Mesenchymal stem cell (in vitro differentiated cells and primary cell): ENCODE results near the gene KIAA1328.

Experiments used
- DNase-seq: peaks from one replicate; pipeline ENCODE4 v3.0.0-alpha.2; 2013
- H2AFZ ChIP-seq: one replicate; pipeline ENCODE4 v1.6.1; 2013; ENCODE audit warnings: low read depth, mild to moderate bottlenecking, control low read depth, inconsistent platforms, low read length, moderate library complexity
- H2AK5ac ChIP-seq: 2 replicates; pipeline ENCODE4 v1.6.1; 2013; ENCODE audit warnings: low read length, moderate library complexity, mild to moderate bottlenecking, inconsistent platforms; ENCODE audit not compliant: severe bottlenecking
- H2BK120ac ChIP-seq: one replicate; pipeline ENCODE4 v1.6.1; 2013; ENCODE audit warnings: low read depth, mild to moderate bottlenecking, inconsistent platforms, low read length, moderate library complexity
- H2BK12ac ChIP-seq, 2 experiments: one replicate each; pipeline ENCODE4 v1.6.1; 2013; ENCODE audit warnings: inconsistent platforms in 2 of 2, low read length in 2 of 2, mild to moderate bottlenecking in 2 of 2, moderate library complexity in 2 of 2, control low read depth in 1 of 2
- H2BK15ac ChIP-seq: one replicate; pipeline ENCODE4 v1.6.1; 2013; ENCODE audit warnings: mild to moderate bottlenecking, low read depth, inconsistent platforms; ENCODE audit not compliant: poor library complexity, severe bottlenecking
- H2BK5ac ChIP-seq: 2 replicates; pipeline ENCODE4 v1.6.1; 2013; ENCODE audit warnings: low read depth, mild to moderate bottlenecking, low read length, control low read depth, inconsistent platforms; ENCODE audit not compliant: poor library complexity, severe bottlenecking
- H3K14ac ChIP-seq, 2 experiments: one replicate each; pipeline ENCODE4 v1.6.1; 2013; ENCODE audit warnings: inconsistent platforms in 2 of 2, low read length in 2 of 2, control low read depth in 1 of 2, mild to moderate bottlenecking in 1 of 2, moderate library complexity in 1 of 2
- H3K18ac ChIP-seq, 2 experiments: one replicate each; pipeline ENCODE4 v1.6.1; 2013; ENCODE audit warnings: inconsistent platforms in 2 of 2, low read length in 2 of 2, control low read depth in 1 of 2, low read depth in 1 of 2, mild to moderate bottlenecking in 1 of 2
- H3K23ac ChIP-seq, 2 experiments: one replicate each; pipeline ENCODE4 v1.6.1; 2013; ENCODE audit warnings: inconsistent platforms in 2 of 2, low read length in 2 of 2, mild to moderate bottlenecking in 2 of 2, moderate library complexity in 2 of 2, control low read depth in 1 of 2
- H3K27ac ChIP-seq: 2 replicates; pipeline ENCODE4 v1.5.1; 2013; ENCODE audit warnings: mild to moderate bottlenecking, moderate library complexity, low read length, control low read depth, inconsistent platforms; ENCODE audit not compliant: poor library complexity, severe bottlenecking
- H3K27me3 ChIP-seq, 2 experiments: 2 replicates each; pipeline versions ENCODE4 v1.6.1 to v1.7.0; 2013; ENCODE audit warnings: low read length in 2 of 2, mild to moderate bottlenecking in 2 of 2, moderate library complexity in 2 of 2, control low read depth in 1 of 2, inconsistent platforms in 1 of 2; ENCODE audit not compliant: control insufficient read depth in 1 of 2, insufficient read depth in 1 of 2
- H3K36me3 ChIP-seq, 2 experiments: 2 replicates each; pipeline versions ENCODE4 v1.6.1 to v1.7.0; 2013; ENCODE audit warnings: low read length in 2 of 2, control low read depth in 1 of 2, inconsistent platforms in 1 of 2, low read depth in 1 of 2, mild to moderate bottlenecking in 1 of 2; ENCODE audit not compliant: insufficient read depth in 2 of 2, control insufficient read depth in 1 of 2
- H3K4ac ChIP-seq, 2 experiments: one replicate each; pipeline ENCODE4 v1.6.1; 2013; ENCODE audit warnings: inconsistent platforms in 2 of 2, low read length in 2 of 2, mild to moderate bottlenecking in 2 of 2, moderate library complexity in 2 of 2, control low read depth in 1 of 2, low read depth in 1 of 2
- H3K4me1 ChIP-seq: 2 replicates; pipeline ENCODE4 v1.6.1; 2013; ENCODE audit warnings: low read depth, low read length, control low read depth; ENCODE audit not compliant: control insufficient read depth, insufficient read depth
- H3K4me2 ChIP-seq: 2 replicates; pipeline ENCODE4 v1.6.1; 2013; ENCODE audit warnings: low read length, mild to moderate bottlenecking, inconsistent platforms; ENCODE audit not compliant: poor library complexity, severe bottlenecking
- H3K4me3 ChIP-seq, 2 experiments: 2 replicates each; pipeline versions ENCODE4 v1.5.1 to v1.7.0; 2013; ENCODE audit warnings: low read length in 2 of 2, mild to moderate bottlenecking in 2 of 2, control low read depth in 1 of 2, low read depth in 1 of 2; ENCODE audit not compliant: insufficient read depth in 1 of 2
- H3K79me1 ChIP-seq: replicated peaks from 2 replicates; pipeline ENCODE4 v1.6.1; 2013; ENCODE audit warnings: mild to moderate bottlenecking, control low read depth, low read length, inconsistent platforms; ENCODE audit not compliant: poor library complexity, severe bottlenecking
- H3K9ac ChIP-seq: 2 replicates; pipeline ENCODE4 v1.7.0; 2013; ENCODE audit warnings: mild to moderate bottlenecking, low read length, moderate library complexity
- H3K9me3 ChIP-seq: 2 replicates; pipeline ENCODE4 v1.7.0; 2013; ENCODE audit warnings: mild to moderate bottlenecking, low read length; ENCODE audit not compliant: control insufficient read depth
- H4K8ac ChIP-seq: one replicate; pipeline ENCODE4 v1.6.1; 2013; ENCODE audit warnings: inconsistent platforms, mild to moderate bottlenecking, low read length, moderate library complexity
- H4K91ac ChIP-seq: one replicate; pipeline ENCODE4 v1.6.1; 2013; ENCODE audit warnings: mild to moderate bottlenecking, low read length, inconsistent platforms
- WGBS: methylation state at CpG from one replicate; pipeline ENCODE4 v1.1.7; 2013; ENCODE audit warnings: mixed read lengths; 5-methylcytosine and 5-hydroxymethylcytosine counted together

KIAA1328 gene

DNA sequence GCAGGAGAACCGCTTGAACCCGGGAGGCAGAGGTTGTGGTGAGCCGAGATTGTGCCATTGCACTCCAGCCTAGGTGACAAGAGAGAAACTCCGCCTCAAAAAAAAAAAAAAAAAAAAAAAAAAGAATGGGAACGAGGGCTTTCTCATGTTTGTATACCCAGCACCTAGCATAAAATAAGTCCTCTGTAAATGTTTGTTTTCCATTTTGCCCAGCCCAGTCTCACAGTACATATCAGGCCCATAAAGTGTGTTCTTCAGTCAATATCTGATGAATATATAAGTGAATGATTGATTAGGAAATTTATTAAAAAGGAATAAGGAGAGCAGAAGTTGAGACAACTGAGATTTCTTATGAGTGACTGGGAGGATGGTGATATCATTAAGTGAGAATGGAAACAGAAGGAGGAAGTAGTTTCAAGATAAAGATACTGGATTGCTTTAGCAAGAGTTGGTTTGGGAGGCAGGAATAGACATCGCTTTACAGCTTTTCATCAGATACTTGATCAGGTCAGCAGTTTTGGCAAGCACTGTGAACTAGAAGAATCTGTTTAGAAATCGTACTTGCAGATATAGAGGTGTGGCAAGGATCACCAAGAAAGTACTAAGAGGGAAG lies 327.5 kb downstream of the KIAA1328 start:
- Histone ChIP-seq H3K14ac (no peak overlapping the region), H2BK5ac (no peak overlapping the region), H3K23ac (no peak overlapping the region), H2AFZ (no peak overlapping the region), H2BK12ac (no peak overlapping the region), H3K27ac (no peak overlapping the region), H2AK5ac (no peak overlapping the region), H2BK120ac (no peak overlapping the region), H3K79me1 (peaks cover 3% of the 10 kb centered on the region), H3K4me1 (no peaks in the 10 kb centered on the region), H3K9me3 (no peaks in the 10 kb centered on the region), H3K4ac (no peak overlapping the region), H3K4me2 (no peak overlapping the region), H4K91ac (no peak overlapping the region), H3K18ac (no peak overlapping the region), H3K27me3 (no peaks in the 10 kb centered on the region), H4K8ac (no peak overlapping the region), H3K9ac (no peak overlapping the region), H3K4me3 (no peak overlapping the region), H2BK15ac (no peak overlapping the region), H3K36me3 (no peaks in the 10 kb centered on the region)
- WGBS, result 91% methylated on average over 5 of the region's 7 CpGs
- peak; percentile 1 for DNase-seq

DNA sequence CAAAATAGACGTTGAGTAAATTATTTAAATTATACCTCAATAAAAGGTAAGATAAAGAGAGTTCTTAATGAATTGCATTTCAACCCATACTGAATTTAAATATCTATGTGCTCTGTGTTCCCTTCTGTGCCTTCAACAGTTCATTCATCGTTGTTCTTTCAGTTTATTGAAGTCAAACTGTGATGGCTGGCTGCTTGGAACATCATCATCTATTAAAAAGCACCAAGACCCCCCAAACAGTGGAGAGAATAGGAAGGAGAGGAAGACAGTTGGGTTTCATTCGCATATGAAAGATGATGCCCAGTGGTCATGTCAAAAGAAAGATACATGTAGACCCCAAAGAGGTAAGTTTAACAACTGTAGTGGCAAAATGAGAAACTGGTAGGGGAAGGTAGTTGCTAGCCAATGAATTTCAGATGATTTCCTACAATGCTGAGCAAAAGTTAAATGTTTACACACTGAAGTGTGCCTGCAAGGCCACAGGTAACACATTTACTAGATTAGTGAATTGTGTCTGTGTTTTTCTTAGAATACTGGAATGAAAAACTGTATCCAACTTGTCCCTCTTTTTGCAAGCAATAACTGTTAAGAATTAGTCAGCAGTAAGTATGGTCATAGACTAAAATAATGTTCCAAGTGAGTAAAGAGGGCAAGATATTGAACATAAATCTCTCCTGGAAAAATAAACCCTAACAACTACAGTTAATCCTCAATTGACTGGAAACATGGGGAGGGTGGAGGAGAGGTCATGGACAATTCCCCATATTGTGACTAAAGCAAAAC lies 331.3 kb downstream of the KIAA1328 start:
- Histone ChIP-seq H2AK5ac (no peak overlapping the region), H3K9ac (no peak overlapping the region), H3K36me3 (no peaks in the 10 kb centered on the region), H2AFZ (no peak overlapping the region), H3K79me1 (peaks cover 1% of the 10 kb centered on the region), H4K91ac (no peak overlapping the region), H3K4ac (no peak overlapping the region), H2BK120ac (no peak overlapping the region), H3K27ac (no peak overlapping the region), H3K18ac (no peak overlapping the region), H2BK12ac (no peak overlapping the region), H3K27me3 (no peaks in the 10 kb centered on the region), H4K8ac (no peak overlapping the region), H3K4me2 (no peak overlapping the region), H2BK15ac (no peak overlapping the region), H3K4me1 (no peaks in the 10 kb centered on the region), H3K4me3 (no peak overlapping the region), H2BK5ac (no peak overlapping the region), H3K14ac (no peak overlapping the region), H3K23ac (no peak overlapping the region), H3K9me3 (no peaks in the 10 kb centered on the region)
- 73% methylated on average over 2 of the region's 3 CpGs for WGBS
- no peak for DNase-seq

DNA sequence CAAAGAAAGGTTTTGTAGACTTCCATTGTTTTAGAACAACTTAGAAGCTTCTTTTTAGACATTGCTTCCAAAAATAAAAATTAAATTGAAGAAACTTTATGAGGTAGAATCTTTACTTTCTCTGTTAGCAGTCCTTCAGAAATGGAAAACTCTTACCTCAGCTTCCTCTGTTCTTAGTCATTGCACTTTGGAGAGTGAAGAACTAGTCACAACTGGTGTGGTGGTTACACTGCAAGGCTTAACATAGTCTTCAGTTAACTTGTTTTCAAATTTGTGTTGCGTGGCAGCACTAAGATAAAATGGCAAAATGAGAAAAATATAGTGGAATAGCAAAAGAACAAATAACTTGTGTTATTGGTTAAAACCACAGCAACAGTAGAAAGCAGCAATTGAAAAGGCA lies 332.6 kb downstream of the KIAA1328 start:
- Histone ChIP-seq H3K18ac (no peak overlapping the region), H3K27me3 (no peaks in the 10 kb centered on the region), H3K14ac (no peak overlapping the region), H3K9me3 (no peaks in the 10 kb centered on the region), H3K4me3 (no peak overlapping the region), H3K23ac (no peak overlapping the region), H4K91ac (no peak overlapping the region), H3K36me3 (no peaks in the 10 kb centered on the region), H2AFZ (no peak overlapping the region), H3K4ac (no peak overlapping the region), H3K4me1 (no peaks in the 10 kb centered on the region), H2BK12ac (no peak overlapping the region), H3K79me1 (peaks cover 1% of the 10 kb centered on the region), H2AK5ac (no peak overlapping the region), H3K27ac (no peak overlapping the region), H3K4me2 (no peak overlapping the region), H4K8ac (no peak overlapping the region), H2BK120ac (no peak overlapping the region), H2BK5ac (no peak overlapping the region), H2BK15ac (no peak overlapping the region), H3K9ac (no peak overlapping the region)
- DNase-seq, result no peak
- 91% methylated on average over 1 of the region's 1 CpG for WGBS

DNA sequence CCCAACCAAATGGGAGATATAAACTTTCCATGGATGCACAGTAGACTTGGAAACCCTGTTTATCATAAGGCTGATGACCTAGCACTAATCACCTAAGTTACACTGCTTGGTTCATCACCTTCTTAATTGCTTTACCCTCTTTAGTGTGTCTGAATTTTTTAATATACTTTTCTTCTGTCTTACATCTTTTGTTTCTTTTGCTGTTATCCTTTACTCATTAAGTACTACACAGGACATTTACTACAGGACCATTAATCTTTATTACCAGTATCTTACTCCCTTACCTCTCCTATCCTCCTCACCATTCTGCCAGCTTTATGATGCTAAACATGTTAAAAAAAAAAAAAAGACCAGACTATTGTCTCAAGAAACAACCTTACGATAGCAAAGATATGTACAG lies 333.6 kb downstream of the KIAA1328 start:
- Histone ChIP-seq H3K14ac (no peak overlapping the region), H3K27ac (no peak overlapping the region), H3K4me2 (no peak overlapping the region), H3K4me1 (no peaks in the 10 kb centered on the region), H3K9ac (no peak overlapping the region), H3K18ac (no peak overlapping the region), H4K91ac (no peak overlapping the region), H3K79me1 (peaks cover 1% of the 10 kb centered on the region), H2BK12ac (no peak overlapping the region), H3K36me3 (no peaks in the 10 kb centered on the region), H2BK5ac (no peak overlapping the region), H3K9me3 (no peaks in the 10 kb centered on the region), H3K27me3 (no peaks in the 10 kb centered on the region), H2AFZ (no peak overlapping the region), H3K4ac (no peak overlapping the region), H2BK120ac (no peak overlapping the region), H2AK5ac (no peak overlapping the region), H2BK15ac (no peak overlapping the region), H4K8ac (no peak overlapping the region), H3K4me3 (no peak overlapping the region), H3K23ac (no peak overlapping the region)
- WGBS, result no CpG with 5 or more reads among the region's 1 CpG
- DNase-seq, result no peak
